HEK293 (cell line): Measurements from ENCODE around the gene WBP11.

Experiments
- BCL11B ChIP-seq: fragments of 450-650 bp; formaldehyde crosslinking; IDR thresholded peaks from 2 replicates; pipeline ENCODE4 v1.5.1; 2016; ENCODE audit warnings: low read depth, missing biosample characterization, missing genetic modification characterization
- BCL6B ChIP-seq: fragments of 450-650 bp; formaldehyde crosslinking; IDR thresholded peaks from 2 replicates; pipeline ENCODE4 v1.5.1; 2017; ENCODE audit warnings: missing biosample characterization, missing genetic modification characterization
- HIC1 ChIP-seq: fragments of 450-650 bp; formaldehyde crosslinking; IDR thresholded peaks from 2 replicates; pipeline ENCODE4 v1.5.1; 2016; ENCODE audit warnings: missing biosample characterization, missing genetic modification characterization
- HOXA7 ChIP-seq: sonication (generic); formaldehyde crosslinking; IDR thresholded peaks from 2 replicates; pipeline ENCODE4 v1.8.1; 2022; ENCODE audit warnings: missing genetic modification reagents, borderline replicate concordance
- PATZ1 ChIP-seq: fragments of 450-650 bp; formaldehyde crosslinking; IDR thresholded peaks from 2 replicates; pipeline ENCODE4 v1.5.1; 2016; ENCODE audit warnings: missing biosample characterization, missing genetic modification characterization
- REST ChIP-seq: fragments of 450-650 bp; formaldehyde crosslinking; IDR thresholded peaks from 2 replicates; pipeline ENCODE4 v1.5.1; 2016; ENCODE audit warnings: missing biosample characterization, missing genetic modification characterization
- SP3 ChIP-seq: fragments of 450-650 bp; formaldehyde crosslinking; IDR thresholded peaks from 2 replicates; pipeline ENCODE4 v1.5.1; 2016; ENCODE audit warnings: missing biosample characterization, missing genetic modification characterization
- SP7 ChIP-seq: fragments of 450-650 bp; formaldehyde crosslinking; IDR thresholded peaks from 2 replicates; pipeline ENCODE4 v1.5.1; 2016; ENCODE audit warnings: missing biosample characterization, missing genetic modification characterization
- ZBTB1 ChIP-seq: fragments of 450-650 bp; formaldehyde crosslinking; IDR thresholded peaks from 2 replicates; pipeline ENCODE4 v1.5.1; 2016; ENCODE audit warnings: missing biosample characterization, missing genetic modification characterization
- ZBTB8A ChIP-seq: fragments of 450-650 bp; formaldehyde crosslinking; IDR thresholded peaks from 2 replicates; pipeline ENCODE4 v1.5.1; 2016; ENCODE audit warnings: missing biosample characterization, missing genetic modification characterization
- ZEB2 ChIP-seq: fragments of 450-650 bp; formaldehyde crosslinking; IDR thresholded peaks from 2 replicates; pipeline ENCODE4 v1.5.1; 2016; ENCODE audit warnings: missing biosample characterization, missing genetic modification characterization
- ZFP69B ChIP-seq: fragments of 450-650 bp; formaldehyde crosslinking; IDR thresholded peaks from 2 replicates; pipeline ENCODE4 v1.5.1; 2016; ENCODE audit warnings: missing biosample characterization, missing genetic modification characterization
- ZNF10 ChIP-seq: fragments of 450-650 bp; formaldehyde crosslinking; IDR thresholded peaks from 2 replicates; pipeline ENCODE4 v1.5.1; 2017; ENCODE audit warnings: missing biosample characterization, missing genetic modification characterization
- ZNF121 ChIP-seq: fragments of 450-650 bp; formaldehyde crosslinking; IDR thresholded peaks from 2 replicates; pipeline ENCODE4 v1.5.1; 2016; ENCODE audit warnings: missing biosample characterization, missing genetic modification characterization
- ZNF2 ChIP-seq: fragments of 450-650 bp; formaldehyde crosslinking; IDR thresholded peaks from 2 replicates; pipeline ENCODE4 v1.5.1; 2016; ENCODE audit warnings: missing biosample characterization, missing genetic modification characterization
- ZNF24 ChIP-seq: fragments of 450-650 bp; formaldehyde crosslinking; IDR thresholded peaks from 2 replicates; pipeline ENCODE4 v1.5.1; 2016; ENCODE audit warnings: missing biosample characterization, missing genetic modification characterization
- ZNF324 ChIP-seq: fragments of 450-650 bp; formaldehyde crosslinking; IDR thresholded peaks from 2 replicates; pipeline ENCODE4 v1.5.1; 2016; ENCODE audit warnings: missing biosample characterization, missing genetic modification characterization
- ZNF335 ChIP-seq: fragments of 450-650 bp; formaldehyde crosslinking; conservative IDR thresholded peaks from 2 replicates; pipeline ENCODE4 v1.5.1; 2016; ENCODE audit warnings: missing biosample characterization, missing genetic modification characterization
- ZNF488 ChIP-seq: fragments of 450-650 bp; formaldehyde crosslinking; IDR thresholded peaks from 2 replicates; pipeline ENCODE4 v1.5.1; 2016; ENCODE audit warnings: missing biosample characterization, missing genetic modification characterization
- ZNF514 ChIP-seq: fragments of 450-650 bp; formaldehyde crosslinking; IDR thresholded peaks from 2 replicates; pipeline ENCODE4 v1.5.1; 2016; ENCODE audit warnings: missing biosample characterization, missing genetic modification characterization
- ZNF600 ChIP-seq: fragments of 450-650 bp; formaldehyde crosslinking; IDR thresholded peaks from 2 replicates; pipeline ENCODE4 v1.5.1; 2016; ENCODE audit warnings: missing biosample characterization, missing genetic modification characterization
- ZNF639 ChIP-seq: fragments of 450-650 bp; formaldehyde crosslinking; IDR thresholded peaks from 2 replicates; pipeline ENCODE4 v1.5.1; 2016; ENCODE audit warnings: missing biosample characterization, missing genetic modification characterization
- ZNF660 ChIP-seq: fragments of 450-650 bp; IDR thresholded peaks from 2 replicates; pipeline ENCODE4 v1.5.1; 2018; ENCODE audit warnings: missing biosample characterization, mild to moderate bottlenecking, missing genetic modification characterization
- ZNF677 ChIP-seq: fragments of 450-650 bp; IDR thresholded peaks from 2 replicates; pipeline ENCODE4 v1.5.0; 2018; ENCODE audit warnings: missing biosample characterization, mild to moderate bottlenecking, missing genetic modification characterization, moderate library complexity
- ZNF76 ChIP-seq: fragments of 450-650 bp; formaldehyde crosslinking; IDR thresholded peaks from 2 replicates; pipeline ENCODE4; 2016; ENCODE audit warnings: low read depth, missing biosample characterization, missing genetic modification characterization, borderline replicate concordance
- ZNF843 ChIP-seq: fragments of 450-650 bp; formaldehyde crosslinking; IDR thresholded peaks from 2 replicates; pipeline ENCODE4 v1.5.1; 2016; ENCODE audit warnings: missing biosample characterization, missing genetic modification characterization
- ZSCAN5A ChIP-seq: fragments of 450-650 bp; formaldehyde crosslinking; IDR thresholded peaks from 2 replicates; pipeline ENCODE4 v1.5.1; 2016; ENCODE audit warnings: missing biosample characterization, missing genetic modification characterization
- ZXDB ChIP-seq: fragments of 450-650 bp; formaldehyde crosslinking; IDR thresholded peaks from 2 replicates; pipeline ENCODE4 v1.5.1; 2016; ENCODE audit warnings: missing biosample characterization, missing genetic modification characterization

The WBP11 gene

GRCh38 chr12:14769969-14770495 lies 33.2 kb downstream of the WBP11 start (continued):
- TF ChIP-seq PATZ1 (tag by site-specific recombination) (peak; percentile 69), ZNF10 (tag by site-specific recombination) (peak; percentile 10; the same call in 1 of the 2 replicates), SP7 (tag by site-specific recombination) (peak; percentile 38), BCL6B (tag by site-specific recombination) (no peak), ZSCAN5A (tag by site-specific recombination) (no peak; the same call in 1 of the 2 replicates), ZNF600 (tag by site-specific recombination) (peak; percentile 80), SP3 (0 out of 2 replicates have a peak, but pooled peaks have one; percentile 18), ZNF660 (tag by site-specific recombination) (peak; percentile 44; the same call in 1 of the 2 replicates), ZNF121 (tag by site-specific recombination) (no peak), ZXDB (peak; percentile 62), ZNF843 (tag by site-specific recombination) (no peak), BCL11B (tag by site-specific recombination) (no peak), ZNF488 (tag by site-specific recombination) (no peak), HIC1 (tag by site-specific recombination) (peak; percentile 92), ZEB2 (tag by site-specific recombination) (peak; percentile 72; the same call in 1 of the 2 replicates), ZNF514 (tag by site-specific recombination) (no peak), ZBTB1 (tag by site-specific recombination) (no peak), REST (tag by site-specific recombination) (peak; percentile 33; the same call in 1 of the 2 replicates), ZNF2 (peak; percentile 64), ZNF677 (tag by site-specific recombination) (no peak), HOXA7 (CRISPR knock-in tag) (no peak), ZBTB8A (peak; percentile 86), ZNF324 (tag by site-specific recombination) (peak; percentile 51; the same call in 1 of the 2 replicates), ZNF24 (tag by site-specific recombination) (peak; percentile 39; the same call in 1 of the 2 replicates), ZNF639 (tag by site-specific recombination) (no peak), ZNF76 (tag by site-specific recombination) (0 out of 2 replicates have a peak, but pooled peaks have one; percentile 11), ZFP69B (peak; percentile 51; the same call in 1 of the 2 replicates), ZNF335 (tag by site-specific recombination) (peak; percentile 96)
